BJ (cell line): ENCODE measurements around the gene C1orf52. TPM values are rescaled to one million over a fixed set of nuclear protein-coding genes. Genes with fewer than 3 reads are reported as not detected.
A peak's percentile ranks its signal among the peaks of the same experiment; 100 is the strongest.

Experiments
- CTCF ChIA-PET: fragments of 350-600 bp; formaldehyde crosslinking; extraction: SDS; loops from one replicate; lab custom pipeline; 2021; ENCODE audit warnings: antibody characterized with exemption, inconsistent platforms; lab: Yijun Ruan, JAX
- POLR2A ChIA-PET: fragments of 300-600 bp; sonication (Branson Sonifier 250); formaldehyde crosslinking; extraction: SDS; loops from one replicate; lab custom pipeline; 2021; ENCODE audit warnings: antibody characterized with exemption; lab: Charles Lee
- DNase-seq: peaks from one replicate; pipeline ENCODE4 v3.0.0-alpha.2; 2011; ENCODE audit warnings: low read depth
- H3K27me3 ChIP-seq: 2 replicates; pipeline ENCODE4 v1.6.0; 2011; ENCODE audit warnings: low read length; ENCODE audit not compliant: control insufficient read depth, insufficient read depth
- H3K36me3 ChIP-seq: 2 replicates; pipeline ENCODE4 v1.5.1; 2011; ENCODE audit warnings: low read length; ENCODE audit not compliant: control insufficient read depth, insufficient read depth
- H3K4me3 ChIP-seq: 2 replicates; pipeline ENCODE4 v1.5.1; 2011; ENCODE audit warnings: low read depth, mild to moderate bottlenecking, control low read depth, low read length
- polyA plus RNA-seq: library from polyadenylated mRNA; depleted of rRNA; stranded (reverse); fragments of >200 nt; gene quantifications from 2 replicates; pipeline ENCODE4 v1.2.3, GENCODE V29; 2011
- TF ChIP-seq, protein P1 (sequence below): IDR thresholded peaks from 2 replicates; pipeline ENCODE4 v1.5.1; 2011; ENCODE audit warnings: low read depth, mild to moderate bottlenecking, control low read depth, inconsistent platforms, low read length, moderate library complexity; ENCODE audit not compliant: insufficient read depth

Gene C1orf52
- polyA plus RNA-seq, 1 experiment = 29.6 TPM

DNA sequence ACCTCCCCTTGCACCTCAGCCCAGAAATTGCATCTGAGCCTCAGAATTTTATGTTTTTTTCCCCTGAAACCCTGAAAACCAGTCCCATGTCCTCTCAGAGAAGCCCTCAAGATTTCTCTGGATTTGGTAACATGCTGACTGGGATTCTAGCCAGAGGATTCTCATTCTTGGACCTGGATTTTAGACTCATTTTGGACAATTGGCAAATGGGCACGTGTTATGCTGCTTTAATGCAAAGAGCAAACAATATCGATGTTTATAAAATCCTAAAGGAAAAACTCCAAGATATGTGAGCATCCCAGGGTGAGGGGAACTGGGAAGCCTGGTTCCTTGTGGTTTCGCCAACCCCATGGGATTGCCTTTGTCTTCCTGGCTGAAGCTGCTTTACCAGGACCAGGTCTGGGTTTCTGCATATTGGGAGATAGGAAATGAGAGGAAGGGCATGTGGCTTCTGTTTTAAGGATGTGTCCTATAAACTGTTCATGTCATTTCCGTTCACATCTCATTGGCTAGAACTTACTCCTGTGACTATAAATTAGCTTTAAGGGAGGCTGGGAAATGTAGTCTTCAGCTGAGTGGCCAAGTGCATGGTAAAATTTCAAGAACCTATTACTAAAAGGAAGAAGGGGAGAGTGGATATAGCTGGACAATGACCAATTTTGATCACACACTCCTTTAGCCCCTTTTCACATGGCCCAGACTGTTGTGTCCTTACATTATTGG lies 44.1 kb upstream of the C1orf52 start:
- Histone ChIP-seq H3K36me3 (no peaks in the 10 kb centered on the region), H3K27me3 (no peaks in the 10 kb centered on the region), H3K4me3 (no peak overlapping the region)
- no peak for DNase-seq
- CTCF ChIA-PET = interaction anchor here (1.9 kb wide), 1 partner anchor 390 kb away, joined by 7 read pairs; no protein-coding TSS in a partner anchor
- TF ChIP-seq, protein P1, sequence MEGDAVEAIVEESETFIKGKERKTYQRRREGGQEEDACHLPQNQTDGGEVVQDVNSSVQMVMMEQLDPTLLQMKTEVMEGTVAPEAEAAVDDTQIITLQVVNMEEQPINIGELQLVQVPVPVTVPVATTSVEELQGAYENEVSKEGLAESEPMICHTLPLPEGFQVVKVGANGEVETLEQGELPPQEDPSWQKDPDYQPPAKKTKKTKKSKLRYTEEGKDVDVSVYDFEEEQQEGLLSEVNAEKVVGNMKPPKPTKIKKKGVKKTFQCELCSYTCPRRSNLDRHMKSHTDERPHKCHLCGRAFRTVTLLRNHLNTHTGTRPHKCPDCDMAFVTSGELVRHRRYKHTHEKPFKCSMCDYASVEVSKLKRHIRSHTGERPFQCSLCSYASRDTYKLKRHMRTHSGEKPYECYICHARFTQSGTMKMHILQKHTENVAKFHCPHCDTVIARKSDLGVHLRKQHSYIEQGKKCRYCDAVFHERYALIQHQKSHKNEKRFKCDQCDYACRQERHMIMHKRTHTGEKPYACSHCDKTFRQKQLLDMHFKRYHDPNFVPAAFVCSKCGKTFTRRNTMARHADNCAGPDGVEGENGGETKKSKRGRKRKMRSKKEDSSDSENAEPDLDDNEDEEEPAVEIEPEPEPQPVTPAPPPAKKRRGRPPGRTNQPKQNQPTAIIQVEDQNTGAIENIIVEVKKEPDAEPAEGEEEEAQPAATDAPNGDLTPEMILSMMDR = no peak
- POLR2A ChIA-PET = no interaction called here

DNA sequence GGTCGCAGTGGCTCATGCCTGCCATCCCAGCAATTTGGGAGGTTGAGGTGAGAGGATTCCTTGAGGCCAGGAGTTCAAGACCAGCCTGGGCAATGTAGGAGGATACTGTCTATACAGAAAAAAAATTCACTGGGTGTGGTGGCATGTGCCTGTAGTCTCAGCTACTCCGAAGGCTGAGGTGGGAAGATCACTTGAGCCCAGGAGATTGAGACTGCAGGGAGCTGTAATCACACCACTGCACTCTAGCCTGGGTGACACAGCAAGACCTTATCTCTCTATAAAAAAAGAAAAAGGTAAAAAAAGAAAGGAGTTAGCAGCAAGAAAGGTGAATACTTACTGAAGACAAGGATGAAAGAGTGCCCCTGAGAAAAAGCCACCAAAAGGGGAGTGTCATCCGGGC lies 40.7 kb upstream of the C1orf52 start:
- no peaks in the 10 kb centered on the region for H3K36me3 ChIP-seq
- H3K4me3 ChIP-seq = no peak overlapping the region
- TF ChIP-seq, protein P1 = no peak
- no peak for DNase-seq
- ChIA-PET POLR2A (no interaction called here), CTCF (no interaction called here)
- no peaks in the 10 kb centered on the region for H3K27me3 ChIP-seq

DNA sequence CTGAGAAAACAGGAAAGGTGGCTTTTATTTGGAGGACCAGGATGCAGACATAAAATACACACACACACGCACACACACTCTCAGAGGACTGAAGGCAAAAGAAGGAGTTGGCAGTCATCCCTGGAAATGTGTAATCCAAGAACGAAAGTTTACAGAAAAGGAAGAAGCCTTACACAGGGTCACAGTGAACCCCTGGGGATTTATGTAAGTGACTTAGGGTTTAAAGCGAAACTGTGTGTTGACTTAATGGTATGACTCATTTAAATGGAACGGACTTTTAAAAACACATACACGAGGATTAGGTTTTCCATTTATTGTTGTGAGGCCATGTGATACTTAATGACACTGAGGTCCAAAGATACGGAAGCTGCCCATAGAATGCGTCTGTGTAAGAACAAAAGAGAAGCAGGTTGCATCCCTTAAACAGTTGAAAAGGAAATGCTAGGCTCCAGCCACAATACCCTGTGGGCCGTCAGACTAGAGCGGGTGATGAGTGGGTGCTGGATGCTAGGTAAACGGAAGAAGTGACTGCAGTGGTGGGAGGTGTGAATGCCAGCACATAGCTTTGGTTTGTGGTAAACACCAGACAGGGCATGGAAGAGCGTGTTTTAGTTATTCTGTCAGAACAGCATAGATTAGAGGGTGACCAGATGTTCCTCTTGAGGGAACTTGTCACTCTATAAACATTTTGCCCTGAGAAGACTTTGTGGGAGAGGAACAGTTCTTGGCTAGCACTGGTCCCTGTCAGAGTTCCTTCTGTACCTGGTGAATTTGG lies 38.6 kb upstream of the C1orf52 start:
- H3K36me3 ChIP-seq = no peaks in the 10 kb centered on the region
- CTCF ChIA-PET = interaction anchor here (0.9 to 2.1 kb wide), 6 partner anchors 10 to 279 kb away, joined by 3 to 14 read pairs (median 4); partner anchors contain the start of gene BCL10
- POLR2A ChIA-PET = interaction anchor here (0.7 kb wide), 1 partner anchor 23 kb away, joined by 11 read pairs; no protein-coding TSS in a partner anchor
- H3K27me3 ChIP-seq = no peaks in the 10 kb centered on the region
- TF ChIP-seq, protein P1 = no peak
- DNase-seq = peak; percentile 97
- no peak overlapping the region for H3K4me3 ChIP-seq

DNA sequence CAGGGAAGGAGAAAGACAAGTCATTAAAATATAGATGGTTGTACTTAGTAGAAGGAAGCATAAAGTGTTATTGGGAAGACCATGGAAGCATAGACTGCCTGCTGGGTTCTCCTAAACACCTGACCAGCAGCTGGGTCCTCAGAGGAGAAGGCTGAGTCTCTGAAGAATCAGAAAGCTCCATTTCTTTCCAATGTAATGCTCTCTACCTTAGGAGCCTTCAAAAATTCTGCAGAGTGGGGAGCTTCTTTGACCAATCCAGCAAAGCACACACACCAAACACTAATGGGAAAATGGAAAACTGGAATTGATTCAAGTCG lies 38.0 kb upstream of the C1orf52 start:
- ChIA-PET CTCF (interaction anchor here (1.1 to 2.1 kb wide), 4 partner anchors 11 to 21 kb away, joined by 3 to 14 read pairs (median 5); partner anchors contain the start of gene BCL10), POLR2A (no interaction called here)
- Histone ChIP-seq H3K36me3 (no peaks in the 10 kb centered on the region), H3K27me3 (no peaks in the 10 kb centered on the region), H3K4me3 (no peak overlapping the region)
- TF ChIP-seq, protein P1 = no peak
- no peak for DNase-seq

DNA sequence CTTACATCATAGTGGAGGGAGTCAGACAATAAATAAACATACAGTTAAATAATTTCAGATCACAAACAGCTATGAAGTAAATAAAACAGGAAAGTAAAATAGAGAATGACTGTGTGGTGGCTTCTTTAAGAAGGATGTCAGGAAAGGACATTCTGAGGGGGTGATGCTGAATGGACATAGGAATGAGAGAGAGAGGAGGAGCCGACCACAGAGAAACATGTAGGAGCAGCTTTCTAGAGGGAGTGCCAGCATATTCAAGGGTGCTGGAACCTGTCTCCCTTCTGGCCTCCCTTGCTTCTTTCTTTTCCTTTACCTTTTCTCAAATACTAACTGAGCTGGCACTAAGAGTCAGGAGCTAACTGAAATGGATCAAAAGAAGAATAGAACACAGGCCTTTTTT lies 37.5 kb upstream of the C1orf52 start:
- no peak overlapping the region for H3K4me3 ChIP-seq
- POLR2A ChIA-PET = interaction anchor here (0.7 kb wide), 1 partner anchor 281 kb away, joined by 3 read pairs; no protein-coding TSS in a partner anchor
- TF ChIP-seq, protein P1 = no peak
- H3K36me3 ChIP-seq = no peaks in the 10 kb centered on the region
- DNase-seq = no peak
- no peaks in the 10 kb centered on the region for H3K27me3 ChIP-seq
- CTCF ChIA-PET = interaction anchor here (1.1 to 2.1 kb wide), 3 partner anchors 12 to 20 kb away, joined by 5 to 14 read pairs (median 5); partner anchors contain the start of gene BCL10
